ENCODE measurements around the gene ZNF681. TPM values are rescaled to one million over a fixed set of nuclear protein-coding genes. Genes with fewer than 3 reads are reported as not detected.
"Not testable (repeated sequence)": the region's sequence is repeated elsewhere in the genome, so short reads cannot be mapped to it uniquely, and the experiment has no call there.

ZNF681 gene
- total RNA-seq, 1 donor from 2014 or later = 0.15 TPM

GRCh38 chr19:23774524-23774971 lies 15.9 kb upstream of the ZNF681 start:
- no peak for DNase-seq (ENCODE audit: low spot score)
- ATAC-seq = peak; percentile 44

- DNase-seq (ENCODE audit: low spot score) = no peak
Observed at GRCh38 chr19:23774106-23774505, 15.4 kb upstream of the ZNF681 start.

DNA sequence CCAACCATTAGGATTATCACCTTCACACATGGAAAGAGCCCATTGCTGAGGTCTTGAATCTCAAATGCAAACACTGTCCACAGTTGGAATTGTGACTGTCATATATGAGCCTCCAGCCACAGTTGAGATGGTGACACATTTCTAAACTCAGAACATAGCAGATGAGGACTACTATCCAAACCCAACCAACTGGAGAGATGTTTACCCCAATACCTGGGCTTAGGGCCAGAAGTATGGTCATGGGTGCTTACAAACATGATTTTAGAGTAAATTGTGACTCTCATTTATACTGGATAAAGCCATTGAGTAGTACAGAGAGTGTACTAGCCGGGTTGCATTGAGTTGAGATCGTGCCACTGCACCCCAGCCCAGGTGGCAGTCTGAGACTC lies 14.0 kb upstream of the ZNF681 start:
- no peak for ATAC-seq

More at GRCh38 chr19:23774106-23774505, 15.4 kb upstream of the ZNF681 start:
- ATAC-seq = no peak

DNA sequence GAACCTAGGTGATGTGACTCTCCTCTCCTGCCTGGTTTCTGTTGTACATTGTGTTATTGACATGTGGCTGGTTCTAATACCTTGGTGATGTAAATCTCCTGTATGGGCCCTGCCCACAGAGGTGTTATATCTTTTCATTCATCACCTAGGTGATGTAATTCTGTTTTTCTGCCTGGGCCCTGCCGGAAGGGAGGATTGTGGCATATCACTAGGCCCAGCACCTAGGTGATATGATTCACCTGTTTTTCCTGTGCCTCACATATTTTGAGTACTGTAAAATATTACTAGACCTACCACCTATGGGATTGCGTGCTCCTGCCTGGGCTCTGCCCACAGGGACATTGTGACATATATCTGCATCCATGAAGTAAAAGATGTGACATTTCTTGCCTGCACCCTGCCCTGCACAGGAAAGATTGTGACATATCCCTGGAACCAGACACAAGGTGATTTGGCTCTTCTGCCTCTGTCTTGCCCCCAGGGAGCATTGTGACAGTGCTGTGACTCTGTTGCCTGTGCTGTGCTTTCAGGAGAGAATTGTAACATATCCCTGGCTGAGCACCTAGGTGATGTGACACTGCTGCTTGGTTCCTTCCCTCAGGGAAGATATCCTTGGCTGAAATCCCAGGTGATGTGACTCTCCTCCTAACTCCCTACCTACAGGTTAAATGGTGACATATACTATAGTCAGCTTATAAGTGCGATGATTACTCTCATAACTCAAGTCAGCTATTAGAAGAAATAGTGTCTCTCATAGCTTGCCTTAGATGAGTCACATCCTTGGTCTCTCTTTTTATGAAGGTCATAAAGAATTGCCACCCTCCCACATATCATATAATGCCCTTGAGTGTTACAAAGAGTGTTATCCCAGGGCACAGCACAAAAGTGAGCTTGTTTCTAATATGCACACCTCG lies 13.3 kb upstream of the ZNF681 start:
- DNase-seq (ENCODE audit: low spot score) (no peak), ATAC-seq (no peak)

More for the DNA sequence above, 14.0 kb upstream of the ZNF681 start:
- DNase-seq (ENCODE audit: low spot score) = no peak

DNA sequence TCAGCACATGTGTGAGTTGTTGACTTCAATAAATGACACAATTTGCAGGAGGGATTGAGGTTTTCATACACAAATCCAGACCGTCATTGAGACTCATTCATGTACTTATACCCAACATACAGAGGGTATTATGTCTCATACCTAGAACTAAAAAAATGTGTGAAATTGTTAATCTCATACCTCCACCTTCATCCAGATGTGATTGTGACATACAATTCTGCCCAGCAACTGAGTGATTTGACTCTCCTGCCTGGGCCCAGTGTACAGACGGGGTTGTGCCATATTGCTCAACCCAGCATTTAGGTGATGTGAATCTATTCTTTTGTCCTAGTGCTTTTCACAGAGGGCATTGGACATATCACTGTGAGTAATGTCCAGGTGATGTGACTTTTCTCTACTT lies 12.6 kb upstream of the ZNF681 start:
- ATAC-seq (no peak), DNase-seq (ENCODE audit: low spot score) (no peak)

DNA sequence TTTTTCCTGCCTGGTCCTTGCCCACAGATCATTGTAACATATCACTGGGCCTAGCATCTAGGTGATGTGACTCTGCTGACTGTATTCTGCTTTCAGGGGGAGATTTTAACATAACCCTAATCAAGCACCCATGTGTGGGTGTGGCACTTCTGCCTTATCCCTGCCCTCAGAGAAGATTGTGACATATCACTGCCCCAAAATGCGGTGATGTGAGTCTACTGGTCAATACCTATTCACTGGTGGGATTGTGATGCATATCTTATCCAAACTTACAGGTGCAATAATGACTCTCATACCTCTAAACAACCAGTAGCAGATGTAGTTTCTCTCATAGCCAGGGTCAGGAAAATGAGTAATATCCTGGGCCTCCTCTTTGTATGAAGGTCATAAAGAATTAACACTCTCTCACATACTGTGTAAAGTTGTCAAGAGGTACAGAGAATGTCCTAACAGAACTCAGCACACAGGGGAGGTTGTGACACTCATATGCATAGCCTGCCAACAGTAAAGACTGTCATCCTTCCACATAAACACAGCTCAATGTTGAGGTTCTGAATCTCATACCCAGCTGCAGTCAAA lies 12.1 kb upstream of the ZNF681 start:
- DNase-seq (ENCODE audit: low spot score) (no peak), ATAC-seq (no peak)

DNA sequence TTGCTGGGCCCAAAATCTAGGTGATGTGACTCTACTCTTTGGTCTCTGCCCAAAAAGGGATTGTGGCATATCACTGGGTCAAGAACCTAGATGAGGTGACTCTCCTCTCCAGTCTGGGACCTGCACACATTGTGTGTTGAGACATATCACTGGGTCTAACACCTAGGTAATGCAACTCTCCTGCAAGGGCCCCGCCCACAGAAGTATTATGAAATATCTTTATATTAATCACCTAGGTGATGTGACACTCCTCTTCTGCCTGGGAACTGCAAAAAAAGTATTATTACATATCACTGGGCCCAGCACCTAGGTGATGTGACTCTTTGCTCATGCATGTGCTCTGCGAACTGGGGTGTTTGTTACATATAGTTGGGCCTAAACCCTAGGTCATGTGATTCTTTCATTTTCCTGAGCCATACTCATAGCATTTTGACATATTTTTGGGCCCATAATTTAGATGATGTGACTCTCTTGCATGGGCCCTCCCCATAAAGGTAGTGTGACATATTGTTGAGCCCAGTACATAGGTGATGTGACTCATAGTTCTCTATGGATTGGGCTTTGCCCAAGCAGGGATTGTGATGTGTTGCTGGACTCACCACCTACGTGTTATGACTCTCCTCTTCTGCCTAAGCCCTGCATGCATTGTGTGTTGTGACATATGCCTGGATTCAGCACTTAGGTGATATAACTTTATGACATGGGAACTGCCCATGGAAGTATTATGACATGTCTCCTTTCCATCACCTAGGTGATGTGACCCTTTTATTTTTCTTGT lies 11.2 kb upstream of the ZNF681 start:
- DNase-seq (ENCODE audit: low spot score) = no peak
- no peak for ATAC-seq

- DNase-seq (ENCODE audit: low spot score) (no peak), ATAC-seq (no peak)
Observed at GRCh38 chr19:23766951-23767350, 8.3 kb upstream of the ZNF681 start.

GRCh38 chr19:23764781-23765180 lies 6.1 kb upstream of the ZNF681 start:
- DNase-seq (ENCODE audit: low spot score) (no peak), ATAC-seq (no peak)

DNA sequence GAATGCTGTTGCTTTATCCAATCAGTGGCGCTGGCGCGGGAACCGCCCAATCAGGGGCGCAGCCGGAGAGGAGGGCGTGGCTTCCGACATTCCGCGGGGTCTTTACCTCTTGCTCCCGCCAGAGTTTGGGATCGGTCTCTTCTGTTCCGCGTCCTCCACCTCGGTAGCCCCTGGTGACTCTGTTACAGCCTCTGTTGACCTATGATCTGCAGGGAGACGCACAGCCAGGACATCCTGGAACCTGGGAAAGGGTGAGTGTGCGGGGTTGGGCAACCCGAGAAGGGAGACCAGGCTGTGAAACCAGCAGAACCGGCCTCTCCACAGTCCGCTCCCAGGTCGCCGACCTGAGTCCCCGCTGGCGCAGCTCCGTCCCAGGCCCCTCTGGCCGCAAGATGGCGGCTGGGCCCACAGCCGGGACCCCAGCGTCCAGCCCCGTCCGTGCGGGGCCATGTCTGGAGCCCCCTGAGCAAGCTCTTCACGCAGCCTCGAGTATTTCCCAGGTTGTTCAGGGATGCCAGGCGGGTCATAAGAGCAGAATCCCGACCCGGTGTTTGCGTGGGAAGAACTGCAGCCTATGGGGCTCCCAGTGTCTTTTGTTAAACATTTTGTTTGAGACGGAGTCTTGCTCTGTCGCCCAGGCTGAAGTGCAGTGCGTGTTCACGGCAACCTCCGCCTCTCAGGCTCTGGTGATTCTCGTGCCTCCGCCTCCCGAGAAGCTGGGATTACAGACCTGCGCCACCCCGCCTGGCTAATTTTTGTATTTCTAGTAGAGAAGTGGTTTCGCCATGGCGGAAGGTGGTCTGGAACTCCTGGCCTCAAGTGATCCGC lies 4.4 kb upstream of the ZNF681 start:
- DNase-seq (ENCODE audit: low spot score) (peak; percentile 62), ATAC-seq (peak; percentile 84)

DNA sequence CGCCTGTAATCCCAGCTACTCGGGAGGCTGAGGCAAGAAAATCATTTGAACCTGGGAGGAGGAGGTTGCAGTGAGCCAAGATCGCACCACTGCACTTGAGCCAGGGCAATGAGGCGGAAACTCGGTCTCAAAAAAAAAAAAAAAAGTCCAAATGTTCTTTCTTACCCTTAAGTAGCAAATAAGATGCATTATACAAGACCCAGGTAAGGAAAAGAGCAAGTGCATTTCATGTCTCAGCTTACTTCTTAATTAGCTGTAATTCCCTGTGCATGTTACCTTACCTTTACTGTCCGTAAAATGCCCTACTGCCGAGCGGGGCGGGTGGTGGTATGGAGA lies 3.8 kb upstream of the ZNF681 start:
- DNase-seq (ENCODE audit: low spot score) (no peak), ATAC-seq (no peak)

DNA sequence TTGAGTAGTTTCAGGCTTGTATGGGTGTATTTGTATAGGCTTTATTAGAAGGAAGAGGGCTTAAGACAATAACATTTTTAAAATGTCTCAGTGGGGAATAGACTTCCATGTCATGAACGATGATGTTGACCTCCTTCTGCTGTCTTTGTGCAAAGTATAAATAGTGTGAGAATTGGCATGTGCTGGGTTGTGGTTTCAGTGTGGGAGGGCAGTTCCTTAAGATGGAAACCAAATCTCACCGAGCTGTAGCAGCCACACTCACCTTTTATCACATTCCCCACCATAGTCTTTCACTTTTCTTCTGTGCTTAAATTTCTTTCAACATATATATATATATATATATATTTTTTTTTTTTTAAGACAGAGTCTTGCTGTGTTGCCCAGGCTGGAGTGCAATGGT lies 1.6 kb upstream of the ZNF681 start:
- ATAC-seq = not testable (repeated sequence)

DNA sequence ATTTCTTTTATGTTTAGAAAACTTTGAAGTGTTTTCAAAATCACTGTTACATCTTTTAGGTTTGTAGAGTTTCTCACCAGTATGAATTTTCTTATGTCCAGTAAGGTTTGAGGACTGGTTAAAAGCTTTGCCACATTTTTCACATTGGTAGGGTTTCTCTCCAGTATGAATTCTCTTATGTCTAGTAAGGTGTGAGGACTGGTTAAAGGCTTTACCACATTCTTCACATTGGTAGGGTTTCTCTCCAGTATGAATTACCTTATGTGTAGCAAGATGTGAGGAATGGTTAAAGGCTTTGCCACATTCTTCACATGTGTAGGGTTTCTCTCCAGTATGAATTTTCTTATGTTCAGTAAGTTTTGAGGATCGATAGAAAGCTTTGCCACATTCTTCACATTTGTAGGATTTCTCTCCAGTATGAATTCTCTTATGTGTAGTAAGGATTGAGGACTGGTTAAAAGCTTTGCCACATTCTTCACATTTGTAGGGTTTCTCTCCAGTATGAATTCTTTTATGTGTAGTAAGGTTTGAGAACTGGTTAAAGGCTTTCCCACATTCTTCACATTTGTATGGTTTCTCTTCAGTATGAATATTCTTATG lies 15.0 kb downstream of the ZNF681 start:
- not testable (repeated sequence) for ATAC-seq; DNase-seq (ENCODE audit: low spot score)

More for the DNA sequence above, 1.6 kb upstream of the ZNF681 start:
- DNase-seq (ENCODE audit: low spot score) = not testable (repeated sequence)

DNA sequence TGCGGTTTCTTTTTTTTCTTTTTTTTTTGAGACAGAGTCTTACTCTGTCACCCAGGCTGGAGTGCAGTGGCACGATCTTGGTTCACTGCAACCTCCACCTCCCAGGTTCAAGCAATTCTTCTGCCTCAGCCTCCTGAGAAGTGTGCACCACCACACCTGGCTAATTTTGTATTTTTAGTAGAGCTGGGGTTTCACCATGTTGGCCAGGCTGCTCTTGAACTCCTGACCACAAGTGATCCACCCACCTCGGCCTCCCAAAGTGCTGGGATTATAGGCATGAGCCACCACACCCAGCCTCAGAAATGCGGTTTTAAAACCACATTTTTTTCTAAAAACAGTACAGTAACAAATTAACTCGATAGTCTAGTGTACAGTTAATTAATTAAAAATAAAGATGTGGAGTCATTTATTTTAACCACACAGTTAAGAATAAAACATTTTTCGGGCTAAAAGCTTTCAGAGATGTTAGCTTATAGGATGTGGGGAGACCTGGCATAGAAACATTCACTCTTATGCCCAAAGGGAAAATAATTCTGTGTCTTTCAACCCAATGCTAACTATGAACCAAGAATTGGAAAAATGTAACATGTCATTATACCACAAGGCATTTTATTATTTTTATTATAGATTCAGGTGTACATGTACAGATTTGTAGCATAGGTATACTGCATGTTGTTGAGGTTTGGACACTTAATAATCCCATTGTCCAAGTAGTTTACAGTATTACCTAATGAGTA lies 27.8 kb downstream of the ZNF681 start:
- not testable (repeated sequence) for DNase-seq (ENCODE audit: low spot score); ATAC-seq

DNA sequence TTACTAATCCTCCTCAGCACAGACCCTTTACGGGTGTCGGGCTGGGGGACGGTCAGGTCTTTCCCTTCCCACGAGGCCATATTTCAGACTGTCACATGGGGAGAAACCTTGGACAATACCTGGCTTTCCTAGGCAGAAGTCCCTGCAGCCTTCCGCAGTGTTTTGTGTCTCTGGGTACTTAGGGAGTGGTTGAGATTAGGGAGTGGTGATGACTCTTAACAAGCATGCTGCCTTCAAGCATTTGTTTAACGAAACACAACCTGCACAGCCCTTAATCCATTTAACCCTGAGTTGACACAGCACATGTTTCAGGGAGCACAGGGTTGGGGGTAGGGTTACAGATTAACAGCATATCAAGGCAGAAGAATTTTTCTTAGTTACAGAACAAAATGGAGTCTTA lies 34.5 kb downstream of the ZNF681 start:
- not testable (repeated sequence) for DNase-seq (ENCODE audit: low spot score); ATAC-seq

GRCh38 chr19:23718802-23719201 lies 39.9 kb downstream of the ZNF681 start:
- DNase-seq (ENCODE audit: low spot score) (no peak), ATAC-seq (no peak)

DNA sequence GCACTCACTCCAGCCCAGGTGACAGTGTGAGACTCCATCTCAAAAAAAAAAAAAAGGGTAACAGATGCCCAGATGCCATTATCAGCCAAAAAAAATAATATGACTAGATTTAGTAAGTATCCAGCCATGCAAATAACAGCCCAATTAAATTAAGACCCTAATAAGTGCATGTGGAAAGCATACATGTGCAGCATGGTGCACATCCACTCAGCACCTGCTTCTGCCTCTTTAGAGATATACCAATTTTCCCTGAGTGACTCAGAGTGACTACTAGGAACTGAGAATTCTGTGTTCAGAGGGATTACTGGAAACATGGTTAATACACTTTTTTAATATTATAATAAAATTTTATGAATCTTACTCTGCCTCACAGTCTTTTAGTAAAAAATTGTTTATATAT lies 41.9 kb downstream of the ZNF681 start:
- DNase-seq (ENCODE audit: low spot score) (no peak), ATAC-seq (no peak)

GRCh38 chr19:23709347-23709746 lies 49.3 kb downstream of the ZNF681 start:
- ATAC-seq = no peak
- DNase-seq (ENCODE audit: low spot score) = no peak

DNA sequence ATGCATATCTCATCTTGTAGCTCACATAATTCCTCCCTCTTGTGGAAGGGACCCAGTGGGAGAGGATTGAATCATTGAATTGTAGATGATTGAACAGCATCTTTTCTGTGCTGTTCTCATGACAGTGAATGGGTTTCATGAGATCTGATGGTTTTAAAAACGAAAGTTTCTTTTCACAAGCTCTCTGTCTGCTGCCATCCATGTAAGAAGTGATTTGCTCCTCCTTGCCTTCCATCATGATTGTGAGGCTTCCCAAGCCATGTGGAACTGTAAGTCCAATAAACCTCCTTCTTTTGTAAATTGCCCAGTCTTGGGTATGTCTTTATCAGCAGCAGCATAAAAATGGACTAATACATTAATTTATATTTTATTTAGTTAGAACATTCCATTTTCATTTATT lies 52.0 kb downstream of the ZNF681 start:
- no peak for DNase-seq (ENCODE audit: low spot score)
- ATAC-seq = no peak

DNA sequence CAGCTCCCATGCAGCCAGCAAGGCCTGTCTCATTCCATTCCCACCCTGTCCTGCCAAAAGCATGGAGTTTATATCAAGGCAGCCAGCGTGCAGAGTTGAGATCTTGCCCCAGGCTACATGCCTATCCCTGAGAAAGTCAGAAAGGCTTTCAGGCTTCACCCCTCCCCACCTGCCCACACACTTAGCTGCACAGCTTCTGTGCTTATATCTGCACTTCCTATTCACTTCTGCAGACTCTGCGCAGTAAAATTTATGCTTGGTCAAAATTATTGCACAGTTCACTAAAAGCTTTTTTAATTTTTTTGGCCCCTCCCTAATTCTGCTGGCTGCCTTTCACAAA lies 59.2 kb downstream of the ZNF681 start:
- no peak for DNase-seq (ENCODE audit: low spot score)

More for the DNA sequence above, 59.2 kb downstream of the ZNF681 start:
- ATAC-seq = no peak
